Parathyroid adenoma (tissue), 2 donors: ENCODE measurements around the gene DCTN2.
"Not testable (repeated sequence)": the region's sequence is repeated elsewhere in the genome, so short reads cannot be mapped to it uniquely, and the experiment has no call there.

Experiments used
- H2AFZ ChIP-seq: fragments of 300-600 bp; sonication (generic); one replicate; pipeline ENCODE4 v1.7.0; 2017; ENCODE audit warnings: antibody characterized with exemption, mild to moderate bottlenecking
- H3K27ac ChIP-seq: fragments of 300-600 bp; sonication (generic); one replicate; pipeline ENCODE4 v1.7.0; 2017
- H3K27me3 ChIP-seq: fragments of 300-600 bp; sonication (generic); one replicate; pipeline ENCODE4 v1.7.0; 2017; ENCODE audit warnings: low read length; ENCODE audit not compliant: control insufficient read depth, insufficient read depth
- H3K36me3 ChIP-seq: fragments of 300-600 bp; sonication (generic); one replicate; pipeline ENCODE4 v1.7.0; 2017; ENCODE audit warnings: low read length; ENCODE audit not compliant: control insufficient read depth, insufficient read depth
- H3K4me1 ChIP-seq: fragments of 300-600 bp; sonication (generic); one replicate; pipeline ENCODE4 v1.7.0; 2017; ENCODE audit warnings: control low read depth
- H3K4me2 ChIP-seq: fragments of 300-600 bp; sonication (generic); one replicate; pipeline ENCODE4 v1.7.0; 2017; ENCODE audit warnings: low read length
- H3K4me3 ChIP-seq: fragments of 300-600 bp; sonication (generic); one replicate; pipeline ENCODE4 v1.7.0; 2017; ENCODE audit warnings: low read depth, low read length
- H3K79me2 ChIP-seq: fragments of 300-600 bp; sonication (generic); one replicate; pipeline ENCODE4 v1.7.0; 2017; ENCODE audit warnings: control low read depth
- H3K9ac ChIP-seq: fragments of 300-600 bp; sonication (generic); one replicate; pipeline ENCODE4 v1.7.0; 2017; ENCODE audit warnings: mild to moderate bottlenecking
- H3K9me3 ChIP-seq: fragments of 300-600 bp; sonication (generic); one replicate; pipeline ENCODE4 v1.7.0; 2017; ENCODE audit warnings: low read length; ENCODE audit not compliant: control insufficient read depth
- CTCF ChIP-seq: fragments of 300-600 bp; sonication (generic); IDR thresholded peaks from one replicate; pipeline ENCODE4 v1.7.0; 2017; ENCODE audit warnings: antibody characterized with exemption, mild to moderate bottlenecking
- donor health status: primary hyperparathyroidism.

DCTN2 gene

GRCh38 chr12:57590864-57591781, 44.1 kb upstream of the DCTN2 start, which contains the start of gene PIP4K2C:
TSS of gene PIP4K2C (plus strand) at chr12:57591192. CDS start at chr12:57591290, 98 bp downstream.
- Histone ChIP-seq H3K36me3 (no peaks in the 10 kb centered on the region), H3K9me3 (no peaks in the 10 kb centered on the region), H3K4me1 (no peaks in the 10 kb centered on the region), H3K4me2 (peak within 1 kb of the TSS; percentile 89), H3K79me2 (no peaks in the 10 kb centered on the region), H3K27ac (peak within 1 kb of the TSS; percentile 71), H3K27me3 (no peaks in the 10 kb centered on the region), H3K4me3 (peak within 1 kb of the TSS; percentile 96), H2AFZ (peak within 1 kb of the TSS; percentile 96), H3K9ac (no peak within 1 kb of the TSS)
- TF ChIP-seq CTCF: no peak

DNA sequence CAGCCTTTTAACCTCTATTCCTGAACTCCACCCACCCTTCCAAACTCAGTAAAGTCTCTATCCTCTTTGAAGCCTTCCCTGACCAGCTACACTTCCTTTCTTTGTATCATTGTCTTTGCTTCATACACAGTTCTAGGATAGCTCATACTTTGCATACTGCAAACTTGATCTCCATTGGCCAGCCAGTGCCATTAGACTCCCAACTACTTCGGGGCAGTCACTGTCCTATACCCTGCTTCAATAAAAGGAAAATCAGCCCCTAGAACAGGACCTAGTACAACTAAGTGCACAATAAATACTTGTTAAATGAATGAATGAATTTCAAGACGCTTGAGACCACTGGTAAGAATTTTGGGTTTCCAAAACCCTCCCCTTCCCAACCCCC, 43.5 kb upstream of the DCTN2 start:
- Histone ChIP-seq H3K9ac (no peak overlapping the region), H3K27ac (peak overlapping the region; percentile 71), H3K9me3 (no peaks in the 10 kb centered on the region), H3K4me2 (peak overlapping the region; percentile 89), H3K36me3 (no peaks in the 10 kb centered on the region), H2AFZ (peak overlapping the region; percentile 96), H3K79me2 (no peaks in the 10 kb centered on the region), H3K4me3 (peak overlapping the region; percentile 96), H3K27me3 (no peaks in the 10 kb centered on the region), H3K4me1 (no peaks in the 10 kb centered on the region)
- TF ChIP-seq CTCF: no peak

GRCh38 chr12:57588951-57589610, 42.1 kb upstream of the DCTN2 start:
- H3K4me1 ChIP-seq, H3K79me2 ChIP-seq, H2AFZ ChIP-seq, H3K9me3 ChIP-seq, H3K27ac ChIP-seq, H3K4me3 ChIP-seq, H3K4me2 ChIP-seq, H3K9ac ChIP-seq, H3K27me3 ChIP-seq, H3K36me3 ChIP-seq: not testable (repeated sequence)

- no peaks in the 10 kb centered on the region for H3K27me3 ChIP-seq
Measured at GRCh38 chr12:57586832-57587429, 39.9 kb upstream of the DCTN2 start.

More at GRCh38 chr12:57586832-57587429, 39.9 kb upstream of the DCTN2 start:
- no peaks in the 10 kb centered on the region for H3K4me1 ChIP-seq
- no peaks in the 10 kb centered on the region for H3K79me2 ChIP-seq
- no peak overlapping the region for H3K9ac ChIP-seq
- H3K4me2 ChIP-seq: no peak overlapping the region
- no peak for TF ChIP-seq CTCF
- no peak overlapping the region for H3K27ac ChIP-seq
- no peaks in the 10 kb centered on the region for H3K9me3 ChIP-seq
- no peaks in the 10 kb centered on the region for H3K36me3 ChIP-seq
- H3K4me3 ChIP-seq: no peak overlapping the region
- no peak overlapping the region for H2AFZ ChIP-seq
